Lower lobe of right lung (tissue), 1 donor: Measurements from ENCODE around the gene CYS1. TPM values are rescaled to one million over a fixed set of nuclear protein-coding genes. Genes with fewer than 3 reads are reported as not detected.

Experiments
- total RNA-seq: library from RNA; stranded (reverse); fragmentation: NEBNext Ultra II Directional; extraction: Animal tissue kit (Norgen Biotek cat#: 25700); gene quantifications from one replicate; pipeline ENCODE4 v1.2.1, GENCODE V29; 2021
- donor health status: DM: no; HTN: yes; CAD: no; lungs with severe emphysema.

CYS1 gene
- total RNA-seq, 1 donor from 2014 or later, result 2.6 TPM

Other genes with a start within 250 kb of the CYS1 start
- 22.9 TPM for gene TAF1B, start 236.9 kb downstream of the CYS1 start, total RNA-seq
- gene GRHL1, start 128.7 kb downstream of the CYS1 start, total RNA-seq, result 6.5 TPM
- 40.8 TPM for gene KLF11, start 36.9 kb downstream of the CYS1 start, total RNA-seq
- gene RRM2, start 42.3 kb upstream of the CYS1 start, total RNA-seq, result 8.4 TPM
- 132 TPM for gene HPCAL1, start 222.5 kb upstream of the CYS1 start, total RNA-seq